GM19372 (cell line): ENCODE measurements around the gene BCL11A.

Source experiments
- ATAC-seq: cut with Tn5 transposase; IDR thresholded peaks from one replicate; pipeline ENCODE4 v1.9.1; 2021; ENCODE audit warnings: mild to moderate bottlenecking, low read depth, moderate library complexity; ENCODE audit not compliant: unreplicated experiment

The BCL11A gene

GRCh38 chr2:60472663-60473289 lies 80.7 kb downstream of the BCL11A start:
- no peak for ATAC-seq

GRCh38 chr2:60472041-60472440 lies 81.4 kb downstream of the BCL11A start:
- no peak for ATAC-seq

- ATAC-seq: no peak
Observed at GRCh38 chr2:60470340-60470739, 83.1 kb downstream of the BCL11A start.

- ATAC-seq: no peak
Observed at GRCh38 chr2:60469536-60470317, 83.7 kb downstream of the BCL11A start.

- no peak for ATAC-seq
Observed at GRCh38 chr2:60468382-60469085, 84.9 kb downstream of the BCL11A start.

- no peak for ATAC-seq
Observed at GRCh38 chr2:60466161-60466702, 87.2 kb downstream of the BCL11A start.

GRCh38 chr2:60465736-60466135 lies 87.7 kb downstream of the BCL11A start:
- ATAC-seq: no peak

- no peak for ATAC-seq
Observed at GRCh38 chr2:60463249-60463648, 90.2 kb downstream of the BCL11A start.

- no peak for ATAC-seq
Observed at GRCh38 chr2:60461421-60462108, 91.9 kb downstream of the BCL11A start.

- no peak for ATAC-seq
Observed at GRCh38 chr2:60460577-60461420, 92.7 kb downstream of the BCL11A start.

GRCh38 chr2:60459851-60460250 lies 93.6 kb downstream of the BCL11A start:
- ATAC-seq: no peak

GRCh38 chr2:60456115-60456770 lies 97.2 kb downstream of the BCL11A start:
- no peak for ATAC-seq

- no peak for ATAC-seq
Observed at GRCh38 chr2:60453872-60454271, 99.6 kb downstream of the BCL11A start.

GRCh38 chr2:60453301-60453700 lies 100.2 kb downstream of the BCL11A start:
- ATAC-seq: no peak

GRCh38 chr2:60450488-60450887 lies 103.0 kb downstream of the BCL11A start:
- ATAC-seq: no peak

GRCh38 chr2:60447943-60448342 lies 105.5 kb downstream of the BCL11A start:
- ATAC-seq: no peak

GRCh38 chr2:60446413-60447267 lies 106.8 kb downstream of the BCL11A start:
- peak; percentile 92 for ATAC-seq

- ATAC-seq: no peak
Observed at GRCh38 chr2:60445684-60446179, 107.7 kb downstream of the BCL11A start.
